Measurements from ENCODE around the gene TAX1BP3.

GRCh38 chr17:3636908-3637373 lies 31.4 kb downstream of the TAX1BP3 start:
- TF ChIP-seq JUND (IDR thresholded peaks at IDR 0.05), result no peak
- TF ChIP-seq CTCF (IDR thresholded peaks at IDR 0.05; ENCODE audit: low read depth, low read length, missing input control), result no peak
- no peak for TF ChIP-seq SP1 (IDR thresholded peaks at IDR 0.05)
- no peak for TF ChIP-seq GABPA (IDR thresholded peaks at IDR 0.05 in 1 of 2, conservative IDR thresholded peaks at IDR 0.05 in 1 of 2)

Measured in liver (tissue), 3 donors.